ENCODE data around the gene PARP12.

Gene PARP12

GRCh38 chr7:140041659-140042385 lies 20.9 kb downstream of the PARP12 start:
- peaks cover 16% of the 10 kb centered on the region for H3K36me3 ChIP-seq (ENCODE audit: control insufficient read depth, insufficient read depth, low read length)
- no peak overlapping the region for H3K27ac ChIP-seq (ENCODE audit: low read depth, low read length)
- no peak overlapping the region for H3K9ac ChIP-seq (ENCODE audit: low read length)
- H3K4me3 ChIP-seq (ENCODE audit: low read length) = no peak overlapping the region
- no peaks in the 10 kb centered on the region for H3K4me1 ChIP-seq (ENCODE audit: control insufficient read depth, insufficient read depth, low read length)
- H3K27me3 ChIP-seq (ENCODE audit: control insufficient read depth, insufficient read depth, low read length) = no peaks in the 10 kb centered on the region

- H3K4me1 ChIP-seq (ENCODE audit: control insufficient read depth, insufficient read depth, low read length) = no peaks in the 10 kb centered on the region
- no peak overlapping the region for H3K4me3 ChIP-seq (ENCODE audit: low read length)
- no peak overlapping the region for H3K9ac ChIP-seq (ENCODE audit: low read length)
- no peaks in the 10 kb centered on the region for H3K27me3 ChIP-seq (ENCODE audit: control insufficient read depth, insufficient read depth, low read length)
- H3K27ac ChIP-seq (ENCODE audit: low read depth, low read length) = no peak overlapping the region
- H3K36me3 ChIP-seq (ENCODE audit: control insufficient read depth, insufficient read depth, low read length) = peaks cover 15% of the 10 kb centered on the region
Measured at GRCh38 chr7:140039896-140040295, 22.9 kb downstream of the PARP12 start.

DNA sequence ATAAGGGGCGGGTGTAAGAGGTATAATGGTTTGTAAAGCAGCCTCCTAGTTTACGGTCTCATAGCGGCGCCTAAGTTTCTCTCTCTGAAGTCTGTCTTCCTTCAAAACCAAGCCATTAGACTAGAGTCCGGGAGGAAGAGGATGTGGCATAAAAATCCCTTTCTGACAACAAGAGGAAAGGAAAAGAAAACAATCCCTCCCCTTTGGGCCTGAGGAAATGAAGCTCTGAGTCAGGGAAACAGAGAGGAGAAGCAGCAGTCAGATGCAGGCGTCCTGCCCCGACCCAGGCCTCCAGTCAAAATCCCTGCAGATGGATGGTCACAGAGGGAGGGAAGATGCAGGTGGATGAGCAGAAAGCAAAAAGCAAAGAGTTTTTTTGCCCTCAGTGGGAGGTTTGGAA lies 23.7 kb downstream of the PARP12 start:
- Histone ChIP-seq H3K4me1 (ENCODE audit: control insufficient read depth, insufficient read depth, low read length) (no peaks in the 10 kb centered on the region), H3K4me3 (ENCODE audit: low read length) (no peak overlapping the region), H3K36me3 (ENCODE audit: control insufficient read depth, insufficient read depth, low read length) (peaks cover 15% of the 10 kb centered on the region), H3K9ac (ENCODE audit: low read length) (no peak overlapping the region), H3K27me3 (ENCODE audit: control insufficient read depth, insufficient read depth, low read length) (no peaks in the 10 kb centered on the region), H3K27ac (ENCODE audit: low read depth, low read length) (no peak overlapping the region)

- no peak overlapping the region for H3K4me3 ChIP-seq (ENCODE audit: low read length)
- H3K36me3 ChIP-seq (ENCODE audit: control insufficient read depth, insufficient read depth, low read length) = peaks cover 23% of the 10 kb centered on the region
- H3K4me1 ChIP-seq (ENCODE audit: control insufficient read depth, insufficient read depth, low read length) = no peaks in the 10 kb centered on the region
- H3K9ac ChIP-seq (ENCODE audit: low read length) = no peak overlapping the region
- H3K27me3 ChIP-seq (ENCODE audit: control insufficient read depth, insufficient read depth, low read length) = no peaks in the 10 kb centered on the region
- H3K27ac ChIP-seq (ENCODE audit: low read depth, low read length) = no peak overlapping the region
Measured at GRCh38 chr7:140036224-140036962, 26.4 kb downstream of the PARP12 start.

- no peak overlapping the region for H3K9ac ChIP-seq (ENCODE audit: low read length)
- H3K27ac ChIP-seq (ENCODE audit: low read depth, low read length) = no peak overlapping the region
- no peak overlapping the region for H3K4me3 ChIP-seq (ENCODE audit: low read length)
- peaks cover 23% of the 10 kb centered on the region for H3K36me3 ChIP-seq (ENCODE audit: control insufficient read depth, insufficient read depth, low read length)
- H3K4me1 ChIP-seq (ENCODE audit: control insufficient read depth, insufficient read depth, low read length) = no peaks in the 10 kb centered on the region
- H3K27me3 ChIP-seq (ENCODE audit: control insufficient read depth, insufficient read depth, low read length) = no peaks in the 10 kb centered on the region
Measured at GRCh38 chr7:140035400-140036223, 27.1 kb downstream of the PARP12 start.

- no peak overlapping the region for H3K4me3 ChIP-seq (ENCODE audit: low read length)
- no peaks in the 10 kb centered on the region for H3K4me1 ChIP-seq (ENCODE audit: control insufficient read depth, insufficient read depth, low read length)
- H3K9ac ChIP-seq (ENCODE audit: low read length) = no peak overlapping the region
- H3K27me3 ChIP-seq (ENCODE audit: control insufficient read depth, insufficient read depth, low read length) = no peaks in the 10 kb centered on the region
- H3K27ac ChIP-seq (ENCODE audit: low read depth, low read length) = no peak overlapping the region
- H3K36me3 ChIP-seq (ENCODE audit: control insufficient read depth, insufficient read depth, low read length) = peaks cover 23% of the 10 kb centered on the region
Measured at GRCh38 chr7:140034421-140034820, 28.3 kb downstream of the PARP12 start.

DNA sequence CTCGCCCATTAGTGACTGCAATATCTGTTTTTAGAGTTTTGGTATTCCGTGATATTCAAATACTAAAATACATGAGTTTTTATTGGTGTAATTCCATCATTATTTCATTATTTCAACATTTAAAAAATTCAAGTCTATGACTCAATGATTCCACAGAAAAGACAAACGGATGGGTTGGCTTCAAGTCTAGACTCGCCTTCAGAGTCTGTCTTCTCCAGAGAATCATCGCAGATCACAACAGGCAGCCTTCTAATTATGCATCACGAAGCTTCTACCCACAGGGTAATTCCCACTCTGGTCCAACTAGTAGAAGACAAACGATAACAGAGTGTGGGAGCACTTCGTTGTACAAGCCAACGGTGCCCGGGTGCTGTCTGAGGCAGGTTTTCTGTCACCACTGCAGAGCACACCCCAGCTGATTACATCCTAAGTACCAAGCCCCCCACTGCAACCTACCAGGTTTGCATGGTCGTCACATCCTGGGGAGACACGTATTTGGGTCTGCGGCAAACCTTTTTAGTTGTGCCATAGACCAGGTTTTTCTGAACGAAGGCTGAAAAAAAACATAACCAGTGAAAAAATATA lies 28.9 kb downstream of the PARP12 start:
- H3K27ac ChIP-seq (ENCODE audit: low read depth, low read length) = no peak overlapping the region
- no peaks in the 10 kb centered on the region for H3K4me1 ChIP-seq (ENCODE audit: control insufficient read depth, insufficient read depth, low read length)
- H3K36me3 ChIP-seq (ENCODE audit: control insufficient read depth, insufficient read depth, low read length) = peaks cover 19% of the 10 kb centered on the region
- H3K4me3 ChIP-seq (ENCODE audit: low read length) = no peak overlapping the region
- H3K9ac ChIP-seq (ENCODE audit: low read length) = no peak overlapping the region
- no peaks in the 10 kb centered on the region for H3K27me3 ChIP-seq (ENCODE audit: control insufficient read depth, insufficient read depth, low read length)

- Histone ChIP-seq H3K4me1 (ENCODE audit: control insufficient read depth, insufficient read depth, low read length) (no peaks in the 10 kb centered on the region), H3K27me3 (ENCODE audit: control insufficient read depth, insufficient read depth, low read length) (no peaks in the 10 kb centered on the region), H3K4me3 (ENCODE audit: low read length) (no peak overlapping the region), H3K9ac (ENCODE audit: low read length) (no peak overlapping the region), H3K36me3 (ENCODE audit: control insufficient read depth, insufficient read depth, low read length) (peaks cover 18% of the 10 kb centered on the region), H3K27ac (ENCODE audit: low read depth, low read length) (no peak overlapping the region)
Measured at GRCh38 chr7:140033036-140033435, 29.7 kb downstream of the PARP12 start.

- Histone ChIP-seq H3K4me1 (ENCODE audit: control insufficient read depth, insufficient read depth, low read length) (no peaks in the 10 kb centered on the region), H3K4me3 (ENCODE audit: low read length) (no peak overlapping the region), H3K27me3 (ENCODE audit: control insufficient read depth, insufficient read depth, low read length) (no peaks in the 10 kb centered on the region), H3K36me3 (ENCODE audit: control insufficient read depth, insufficient read depth, low read length) (peaks cover 16% of the 10 kb centered on the region), H3K9ac (ENCODE audit: low read length) (no peak overlapping the region), H3K27ac (ENCODE audit: low read depth, low read length) (no peak overlapping the region)
Measured at GRCh38 chr7:140031364-140031763, 31.4 kb downstream of the PARP12 start.

DNA sequence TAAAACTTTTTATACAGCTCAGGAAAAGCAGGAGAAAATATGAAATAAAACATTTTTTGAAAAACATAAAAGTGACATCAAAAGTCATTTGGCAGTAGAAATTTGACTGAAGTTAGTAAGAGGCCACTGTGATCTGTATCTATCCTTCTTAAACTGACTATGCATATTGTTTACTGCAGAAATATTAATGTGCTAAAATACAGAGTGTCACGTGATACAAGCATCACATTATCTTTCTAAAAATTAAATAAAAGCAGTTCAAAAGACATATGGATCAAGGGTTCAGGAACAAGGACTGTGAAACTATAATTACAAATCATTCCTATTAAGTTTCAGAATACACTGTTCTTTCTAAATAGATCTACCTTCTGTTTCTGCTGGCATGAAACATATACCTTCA lies 33.7 kb downstream of the PARP12 start:
- no peak overlapping the region for H3K27ac ChIP-seq (ENCODE audit: low read depth, low read length)
- H3K4me3 ChIP-seq (ENCODE audit: low read length) = no peak overlapping the region
- peaks cover 15% of the 10 kb centered on the region for H3K36me3 ChIP-seq (ENCODE audit: control insufficient read depth, insufficient read depth, low read length)
- no peaks in the 10 kb centered on the region for H3K4me1 ChIP-seq (ENCODE audit: control insufficient read depth, insufficient read depth, low read length)
- no peaks in the 10 kb centered on the region for H3K27me3 ChIP-seq (ENCODE audit: control insufficient read depth, insufficient read depth, low read length)
- no peak overlapping the region for H3K9ac ChIP-seq (ENCODE audit: low read length)

- Histone ChIP-seq H3K36me3 (ENCODE audit: control insufficient read depth, insufficient read depth, low read length) (peaks cover 10% of the 10 kb centered on the region), H3K9ac (ENCODE audit: low read length) (no peak overlapping the region), H3K27me3 (ENCODE audit: control insufficient read depth, insufficient read depth, low read length) (no peaks in the 10 kb centered on the region), H3K27ac (ENCODE audit: low read depth, low read length) (no peak overlapping the region), H3K4me3 (ENCODE audit: low read length) (no peak overlapping the region), H3K4me1 (ENCODE audit: control insufficient read depth, insufficient read depth, low read length) (no peaks in the 10 kb centered on the region)
Measured at GRCh38 chr7:140028311-140028710, 34.4 kb downstream of the PARP12 start.

GRCh38 chr7:140027858-140028257 lies 34.9 kb downstream of the PARP12 start:
- Histone ChIP-seq H3K4me3 (ENCODE audit: low read length) (no peak overlapping the region), H3K4me1 (ENCODE audit: control insufficient read depth, insufficient read depth, low read length) (no peaks in the 10 kb centered on the region), H3K9ac (ENCODE audit: low read length) (no peak overlapping the region), H3K36me3 (ENCODE audit: control insufficient read depth, insufficient read depth, low read length) (peaks cover 13% of the 10 kb centered on the region), H3K27ac (ENCODE audit: low read depth, low read length) (no peak overlapping the region), H3K27me3 (ENCODE audit: control insufficient read depth, insufficient read depth, low read length) (no peaks in the 10 kb centered on the region)
